GM18508 (cell line): ENCODE data around the gene ATP6V0B.

ENCODE experiments used
- ATAC-seq: cut with Tn5 transposase; IDR thresholded peaks from one replicate; pipeline ENCODE4 v1.9.1; 2021; ENCODE audit warnings: moderate number of reproducible peaks; ENCODE audit not compliant: insufficient read depth, unreplicated experiment

ATP6V0B gene

DNA sequence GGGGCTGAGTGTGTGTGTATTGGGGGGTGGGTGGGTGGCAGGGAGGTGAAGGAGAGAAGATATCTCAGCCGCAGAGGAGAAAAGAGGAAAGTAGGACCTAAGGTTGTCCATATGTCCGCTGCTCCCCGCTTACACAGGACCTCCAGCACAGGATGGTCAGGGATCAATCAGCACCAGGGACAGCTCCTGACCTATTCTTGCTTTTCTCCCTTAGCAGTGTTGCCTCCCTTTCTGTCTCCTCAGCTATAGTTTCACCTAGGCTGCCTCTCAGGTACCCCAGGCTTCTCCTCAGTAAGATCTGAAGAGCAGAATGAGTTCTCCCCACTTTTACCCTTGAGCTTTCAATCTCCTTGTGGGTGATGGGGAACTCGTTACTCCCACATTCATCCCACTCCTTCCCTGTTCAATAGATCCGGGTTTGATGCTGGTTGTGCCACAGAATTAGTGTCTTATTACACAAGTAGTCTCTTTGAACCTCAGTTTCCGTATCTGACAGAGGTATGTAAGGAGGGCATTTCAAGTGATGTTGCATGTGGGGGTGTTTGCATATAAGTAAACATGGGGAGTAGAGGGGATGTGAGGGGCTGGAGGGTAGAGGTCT lies 6.3 kb upstream of the ATP6V0B start:
- no peak for ATAC-seq

DNA sequence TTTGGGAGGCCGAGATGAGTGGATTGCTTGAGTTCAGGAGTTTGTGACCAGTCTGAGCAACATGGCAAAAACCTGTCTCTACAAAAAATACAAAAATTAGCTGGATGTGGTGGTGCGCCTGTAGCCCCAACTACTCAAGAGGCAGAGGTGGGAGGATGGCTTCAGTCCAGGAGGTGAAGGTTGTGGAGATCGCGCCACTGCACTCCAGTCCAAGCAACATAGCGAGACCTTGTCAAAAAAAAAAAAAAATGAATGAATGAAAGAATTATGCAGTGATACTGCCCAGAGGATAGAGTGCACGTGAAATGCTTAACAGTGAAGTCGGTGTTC lies 5.4 kb upstream of the ATP6V0B start:
- no peak for ATAC-seq

DNA sequence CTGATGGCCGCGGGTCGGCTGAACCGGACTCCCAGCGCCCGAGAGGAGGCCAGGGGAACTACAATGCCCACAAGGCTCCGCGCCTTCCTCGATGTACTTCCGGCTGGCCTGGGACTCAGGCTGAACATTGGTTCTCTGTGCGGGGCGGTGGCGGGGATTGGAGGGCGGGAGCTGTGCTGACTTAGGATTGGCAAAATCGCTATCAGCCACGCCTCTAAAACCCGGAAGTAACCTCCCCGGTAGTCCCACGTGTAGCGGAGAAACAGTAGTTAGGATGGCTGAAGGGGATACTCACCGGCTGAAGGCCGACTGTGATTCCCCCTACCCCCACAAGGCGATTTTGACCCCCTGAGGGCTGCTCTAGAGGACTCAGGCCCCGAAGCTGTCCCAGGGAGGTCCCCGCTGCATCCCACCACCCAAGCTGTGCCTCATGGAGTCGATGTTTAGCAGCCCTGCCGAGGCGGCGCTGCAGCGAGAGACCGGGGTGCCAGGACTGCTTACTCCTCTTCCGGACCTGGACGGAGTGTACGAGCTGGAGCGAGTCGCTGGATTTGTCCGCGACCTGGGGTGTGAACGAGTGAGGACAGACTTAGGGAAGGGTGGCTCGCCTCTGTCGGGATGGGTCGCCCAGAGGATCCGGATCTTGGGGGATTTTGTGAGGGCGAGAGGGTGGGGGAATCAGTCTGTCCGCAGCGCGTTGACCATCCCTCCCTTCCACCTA lies 4.9 kb upstream of the ATP6V0B start, which contains the start of gene DPH2:
Gene DPH2, plus strand, starts transcription at position 265 of the 721 bp plus-strand sequence. Its CDS starts 166 bp downstream, at position 431.
- peak; percentile 42 for ATAC-seq

DNA sequence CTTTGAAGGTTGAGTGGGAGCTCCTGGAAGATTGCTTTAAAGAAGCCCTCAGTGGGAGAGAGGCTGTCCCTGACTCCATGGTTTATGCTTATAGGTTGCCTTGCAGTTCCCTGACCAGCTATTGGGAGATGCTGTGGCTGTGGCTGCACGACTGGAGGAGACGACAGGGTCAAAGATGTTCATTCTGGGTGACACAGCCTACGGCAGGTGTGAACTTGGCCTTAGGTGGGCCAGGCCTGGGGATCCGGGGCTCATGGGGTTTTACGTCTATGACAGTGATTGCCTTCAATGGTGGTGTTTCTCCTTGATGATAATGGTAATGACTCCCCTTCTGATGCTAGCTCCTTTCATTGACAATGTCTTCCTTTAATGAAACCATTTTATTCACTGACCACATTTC lies 4.3 kb upstream of the ATP6V0B start:
- no peak for ATAC-seq

DNA sequence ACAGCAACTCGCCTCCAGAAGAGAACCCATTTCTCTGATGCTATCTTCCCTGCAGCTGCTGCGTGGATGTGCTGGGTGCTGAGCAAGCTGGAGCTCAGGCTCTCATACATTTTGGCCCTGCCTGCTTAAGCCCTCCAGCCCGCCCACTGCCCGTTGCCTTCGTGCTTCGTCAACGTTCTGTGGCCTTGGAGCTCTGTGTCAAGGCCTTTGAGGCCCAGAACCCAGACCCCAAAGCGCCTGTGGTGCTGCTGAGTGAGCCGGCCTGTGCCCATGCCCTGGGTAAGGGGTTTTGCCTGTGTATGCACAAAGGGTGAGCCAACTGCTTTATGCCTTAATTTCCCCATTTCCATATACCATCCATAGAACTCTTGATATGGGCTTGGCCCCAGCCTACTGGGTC lies 3.8 kb upstream of the ATP6V0B start:
- ATAC-seq: no peak

DNA sequence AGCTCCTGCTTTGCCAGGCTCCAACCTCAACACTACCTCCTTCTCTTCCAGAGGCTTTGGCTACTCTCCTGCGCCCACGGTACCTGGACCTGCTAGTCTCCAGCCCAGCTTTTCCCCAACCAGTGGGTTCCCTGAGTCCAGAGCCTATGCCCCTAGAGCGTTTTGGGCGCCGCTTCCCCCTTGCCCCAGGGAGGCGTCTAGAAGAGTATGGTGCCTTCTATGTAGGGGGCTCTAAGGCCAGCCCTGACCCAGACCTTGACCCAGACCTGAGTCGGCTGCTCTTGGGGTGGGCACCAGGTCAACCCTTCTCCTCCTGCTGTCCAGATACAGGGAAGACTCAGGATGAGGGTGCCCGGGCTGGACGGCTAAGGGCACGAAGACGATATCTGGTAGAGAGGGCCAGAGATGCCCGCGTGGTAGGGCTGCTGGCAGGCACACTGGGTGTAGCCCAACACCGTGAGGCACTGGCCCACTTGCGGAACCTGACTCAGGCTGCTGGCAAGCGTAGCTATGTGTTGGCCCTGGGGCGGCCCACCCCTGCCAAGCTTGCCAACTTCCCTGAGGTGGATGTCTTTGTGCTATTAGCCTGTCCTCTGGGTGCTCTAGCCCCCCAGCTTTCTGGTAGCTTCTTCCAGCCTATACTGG lies 3.3 kb upstream of the ATP6V0B start:
- no peak for ATAC-seq

DNA sequence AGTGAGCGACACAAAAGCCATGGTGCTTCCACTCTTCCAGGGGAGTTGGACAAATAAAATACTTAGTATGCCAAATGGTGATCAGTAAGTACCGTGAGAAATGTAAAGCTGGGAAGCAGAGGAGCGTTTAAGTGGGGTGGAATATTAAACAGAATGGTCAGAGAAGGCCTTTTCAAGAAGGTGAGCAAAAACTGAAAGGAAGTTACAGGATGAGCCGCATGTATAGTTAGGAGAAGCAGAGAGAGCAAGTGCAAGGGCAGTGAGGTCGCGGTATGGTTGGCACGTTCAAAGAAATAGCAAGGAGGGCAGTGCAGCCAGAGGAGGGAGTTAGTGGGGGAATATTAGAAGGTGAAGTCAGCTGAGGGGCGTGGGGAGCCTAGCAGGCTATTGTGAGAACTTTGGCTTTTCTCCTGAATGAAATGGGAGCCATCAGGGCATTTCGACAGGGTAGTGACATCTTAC lies 748 bp upstream of the ATP6V0B start:
- ATAC-seq: no peak

DNA sequence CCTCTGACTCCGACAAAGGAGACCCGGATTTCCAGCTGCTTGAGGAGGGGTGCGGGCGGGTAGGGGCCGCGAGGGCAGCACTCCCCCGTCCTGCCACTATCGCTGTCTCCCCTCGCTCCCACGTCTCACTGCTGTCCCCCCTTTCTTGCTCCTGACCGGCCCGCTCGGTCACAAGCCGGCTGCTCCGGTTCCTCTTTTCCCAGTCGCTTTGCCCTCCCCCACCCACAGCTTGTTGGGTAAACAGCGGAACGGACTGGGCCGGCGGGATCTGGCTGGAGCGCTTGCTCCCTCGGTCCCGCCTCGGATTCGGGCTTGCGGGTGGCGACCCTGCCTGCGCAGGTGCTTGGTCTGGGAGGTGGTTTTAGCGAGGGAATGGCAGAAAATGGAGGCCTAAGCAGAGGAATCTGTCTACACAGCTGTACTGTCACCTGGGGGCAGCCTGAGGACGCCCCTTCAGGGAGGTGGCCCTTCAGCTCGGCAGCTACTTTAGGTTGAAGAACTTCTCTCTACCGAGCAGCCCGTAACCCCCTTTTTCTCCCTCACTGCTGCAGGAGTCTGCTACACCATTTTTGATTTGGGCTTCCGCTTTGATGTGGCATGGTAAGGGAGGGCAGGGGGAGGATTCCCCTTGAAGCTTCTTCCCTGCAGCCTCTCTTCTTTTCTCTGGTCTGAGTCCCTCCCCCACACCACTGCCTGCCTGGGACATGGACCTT lies 645 bp downstream of the ATP6V0B start:
- no peak for ATAC-seq

DNA sequence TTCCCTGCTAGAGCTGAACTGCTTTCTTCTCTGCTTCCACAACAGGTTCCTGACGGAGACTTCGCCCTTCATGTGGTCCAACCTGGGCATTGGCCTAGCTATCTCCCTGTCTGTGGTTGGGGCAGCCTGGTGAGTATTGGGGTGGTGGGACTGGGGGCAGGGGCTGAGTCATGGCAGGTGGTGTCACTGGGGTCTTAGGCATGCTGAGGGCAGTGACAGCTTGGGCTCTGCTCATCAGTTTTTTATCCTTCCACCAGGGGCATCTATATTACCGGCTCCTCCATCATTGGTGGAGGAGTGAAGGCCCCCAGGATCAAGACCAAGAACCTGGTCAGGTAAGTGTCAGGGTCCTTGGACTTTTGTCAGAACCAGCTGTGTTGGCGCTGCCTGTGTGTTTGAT lies 1.3 kb downstream of the ATP6V0B start:
- ATAC-seq: no peak

DNA sequence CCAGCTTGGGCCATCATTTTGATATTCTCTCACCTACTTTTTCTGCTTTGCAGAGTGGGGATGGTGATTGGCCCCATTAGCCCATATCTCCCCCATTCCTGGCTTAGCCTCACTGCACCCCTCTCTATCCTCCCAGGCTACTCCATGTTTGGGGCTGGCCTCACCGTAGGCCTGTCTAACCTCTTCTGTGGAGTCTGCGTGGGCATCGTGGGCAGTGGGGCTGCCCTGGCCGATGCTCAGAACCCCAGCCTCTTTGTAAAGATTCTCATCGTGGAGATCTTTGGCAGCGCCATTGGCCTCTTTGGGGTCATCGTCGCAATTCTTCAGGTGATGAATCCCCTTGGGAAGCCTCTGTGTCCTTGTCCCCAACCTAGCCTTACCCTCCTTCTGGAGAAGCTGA lies 2.1 kb downstream of the ATP6V0B start:
- ATAC-seq: no peak

DNA sequence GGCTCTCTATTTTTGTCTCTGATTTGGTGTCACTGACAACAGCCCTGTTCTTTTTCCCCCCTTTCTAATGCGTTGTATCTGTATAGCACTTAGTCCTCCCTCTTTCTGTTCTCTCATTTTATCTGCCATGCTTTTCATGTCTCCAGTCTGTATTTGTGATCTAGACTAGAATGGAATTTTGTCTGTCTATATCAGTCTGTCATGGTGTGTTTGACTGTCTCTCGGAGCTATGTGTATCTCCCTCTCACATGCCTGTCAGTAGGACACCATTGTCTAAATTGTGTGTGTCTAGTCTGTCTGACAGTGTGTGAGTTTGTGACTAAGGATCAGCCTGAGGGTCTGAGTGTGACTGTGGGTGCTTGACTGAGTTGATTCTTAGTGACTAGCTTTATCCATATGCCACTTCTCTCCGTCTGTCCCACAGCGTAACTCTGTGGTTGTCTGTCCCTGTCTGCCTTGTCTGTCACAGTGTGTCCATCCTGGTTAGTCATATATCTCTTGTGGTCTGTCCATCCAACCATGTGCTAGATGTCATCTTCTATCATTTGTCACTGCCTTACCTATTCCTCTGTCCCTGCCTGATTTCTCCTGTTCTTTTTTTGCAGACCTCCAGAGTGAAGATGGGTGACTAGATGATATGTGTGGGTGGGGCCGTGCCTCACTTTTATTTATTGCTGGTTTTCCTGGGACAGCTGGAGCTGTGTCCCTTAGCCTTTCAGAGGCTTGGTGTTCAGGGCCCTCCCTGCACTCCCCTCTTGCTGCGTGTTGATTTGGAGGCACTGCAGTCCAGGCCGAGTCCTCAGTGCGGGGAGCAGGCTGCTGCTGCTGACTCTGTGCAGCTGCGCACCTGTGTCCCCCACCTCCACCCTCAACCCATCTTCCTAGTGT lies 2.9 kb downstream of the ATP6V0B start:
- ATAC-seq: no peak

DNA sequence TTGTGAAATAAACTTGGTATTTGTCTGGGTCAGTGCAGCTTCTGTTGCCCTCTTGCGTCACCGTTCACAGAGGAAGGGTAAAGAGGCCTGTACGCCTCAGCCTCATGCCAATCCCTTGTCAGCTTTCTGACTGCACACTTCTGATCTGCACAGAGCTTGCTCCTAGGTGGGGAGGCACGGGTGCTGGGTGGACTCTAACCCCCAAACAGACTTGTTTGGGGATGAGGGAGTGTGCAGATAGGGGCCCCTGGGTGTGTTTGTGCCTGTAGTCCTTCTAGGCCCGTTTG lies 3.4 kb downstream of the ATP6V0B start:
- no peak for ATAC-seq

DNA sequence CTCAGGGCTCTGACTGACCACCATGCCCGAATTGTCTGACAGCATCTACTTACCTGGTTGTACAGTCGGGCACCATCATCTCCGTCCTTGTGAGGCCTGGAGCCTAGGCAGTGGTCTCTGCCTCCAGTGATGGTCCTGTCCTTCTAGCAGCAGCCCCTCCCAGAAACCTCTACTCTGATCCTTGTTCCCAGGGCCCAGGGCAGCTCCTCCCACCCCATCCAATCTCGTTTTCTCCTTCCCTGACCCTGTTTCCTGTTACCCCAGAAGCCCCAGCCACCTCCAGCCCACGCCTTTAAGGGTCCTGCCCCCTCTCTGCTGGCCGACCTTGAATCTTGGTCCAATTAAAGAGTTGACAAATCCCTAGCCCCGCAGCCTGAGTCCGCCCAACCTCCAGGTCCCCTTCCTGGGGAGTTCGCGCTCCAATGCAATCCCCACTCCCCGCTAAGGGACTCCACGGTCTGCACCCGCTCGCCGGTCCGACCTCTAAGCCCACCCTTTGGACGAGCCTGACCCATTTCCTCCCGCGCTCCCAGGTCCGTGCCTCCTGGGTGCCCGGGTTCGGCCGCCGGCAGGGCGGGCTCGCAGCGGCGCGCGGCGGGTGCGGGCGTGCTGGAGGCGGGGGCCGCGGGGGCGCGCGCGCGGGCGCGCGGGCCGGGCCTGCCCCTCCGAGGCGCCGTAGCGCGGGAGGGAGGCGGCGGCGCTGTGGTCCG lies 3.9 kb downstream of the ATP6V0B start, which contains the start of gene B4GALT2:
Gene B4GALT2, plus strand, starts transcription at position 660 of the 710 bp plus-strand sequence. CDS start 1,951 bp downstream, outside the sequence.
- ATAC-seq: no peak

DNA sequence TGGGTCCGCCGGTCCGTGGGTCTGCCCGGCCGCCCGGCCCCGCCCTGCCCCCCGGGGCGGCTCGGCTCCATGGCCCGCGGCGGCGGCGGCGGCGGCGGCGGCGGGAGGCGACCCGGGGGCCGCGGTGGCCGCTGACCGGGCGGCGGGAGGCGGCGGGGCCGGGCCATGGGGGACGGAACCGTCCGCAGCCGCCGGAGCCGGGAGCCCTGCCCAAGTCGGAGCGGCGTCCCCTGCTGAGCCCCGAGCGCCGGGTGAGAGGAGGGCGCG lies 4.4 kb downstream of the ATP6V0B start:
- no peak for ATAC-seq

DNA sequence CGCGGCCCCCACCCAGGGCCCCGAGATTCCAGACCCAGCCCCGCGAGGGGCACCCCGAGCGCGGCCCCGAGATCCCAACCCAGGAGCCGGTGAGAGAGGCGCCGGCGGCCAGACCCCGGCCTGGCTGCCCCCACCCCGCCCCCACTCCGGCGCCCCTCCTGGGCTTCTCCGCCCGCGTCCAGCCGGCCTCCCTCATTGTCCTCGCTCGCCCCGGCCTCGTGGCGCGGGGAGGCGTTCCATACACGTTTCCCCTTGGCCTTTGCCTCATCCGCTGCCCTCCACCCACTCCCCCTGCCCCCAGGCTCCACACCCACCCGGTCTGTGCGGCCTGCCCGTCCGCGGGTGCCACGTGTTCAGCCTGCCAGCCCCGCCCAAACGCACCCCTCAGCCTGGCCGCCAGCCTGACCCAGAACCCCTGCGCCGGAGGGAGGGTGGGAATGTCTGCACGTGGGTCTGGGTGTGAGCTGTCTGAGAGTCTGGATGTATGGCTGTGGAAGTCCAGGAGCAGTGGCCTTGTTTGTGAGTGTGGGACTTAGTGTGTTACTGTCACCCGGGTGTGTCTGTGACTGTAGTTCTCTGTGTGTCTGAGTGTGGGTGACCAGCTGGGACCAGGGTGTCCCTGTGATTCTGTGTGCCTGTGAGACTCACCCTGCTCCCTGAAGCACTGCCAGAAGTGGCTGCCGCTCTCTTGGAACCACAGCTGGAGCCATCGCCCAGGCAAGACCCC lies 4.9 kb downstream of the ATP6V0B start:
- no peak for ATAC-seq

DNA sequence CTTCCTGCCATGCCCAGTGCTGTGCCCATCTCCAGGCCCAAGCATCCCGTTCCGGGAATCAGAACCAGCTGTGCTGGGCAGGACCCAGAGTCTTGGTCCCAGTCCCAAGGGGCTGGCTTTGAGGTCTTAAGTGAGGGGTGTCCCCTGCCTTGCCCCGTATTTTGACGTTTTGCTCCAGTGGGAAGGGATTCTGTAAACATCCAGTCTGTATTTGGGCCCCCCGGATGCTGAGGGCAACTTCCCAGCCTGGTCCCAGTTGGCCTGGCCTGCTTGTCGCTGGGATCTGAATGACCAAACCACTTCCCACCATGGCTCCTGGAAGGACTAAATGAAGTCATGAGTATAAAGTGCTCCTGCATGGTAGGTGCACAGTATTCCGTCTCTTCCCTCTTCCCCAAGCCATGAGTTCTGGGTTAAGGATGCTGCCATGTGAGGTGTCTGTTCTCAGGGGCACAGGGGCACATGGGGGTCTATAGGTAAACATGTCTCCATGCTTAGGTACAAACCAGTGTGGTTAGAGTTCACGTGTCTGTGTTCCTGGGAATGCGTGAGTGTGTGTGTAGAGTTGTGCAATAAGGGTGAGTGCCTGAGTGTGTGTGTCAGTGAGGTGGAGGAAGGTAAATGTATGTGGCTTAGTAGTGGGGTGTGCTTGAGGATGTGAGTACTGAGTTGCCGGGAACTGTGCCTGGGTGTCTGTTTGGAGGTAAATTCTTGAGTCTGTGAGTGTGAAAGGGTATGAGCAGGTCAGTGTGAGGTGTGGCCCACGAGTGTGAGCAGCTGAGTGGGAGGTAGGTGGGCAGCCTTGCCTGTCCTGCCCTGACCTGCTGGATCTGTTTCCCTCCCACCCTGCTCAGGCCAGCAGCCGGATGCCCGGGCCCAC lies 5.7 kb downstream of the ATP6V0B start:
- ATAC-seq: no peak

DNA sequence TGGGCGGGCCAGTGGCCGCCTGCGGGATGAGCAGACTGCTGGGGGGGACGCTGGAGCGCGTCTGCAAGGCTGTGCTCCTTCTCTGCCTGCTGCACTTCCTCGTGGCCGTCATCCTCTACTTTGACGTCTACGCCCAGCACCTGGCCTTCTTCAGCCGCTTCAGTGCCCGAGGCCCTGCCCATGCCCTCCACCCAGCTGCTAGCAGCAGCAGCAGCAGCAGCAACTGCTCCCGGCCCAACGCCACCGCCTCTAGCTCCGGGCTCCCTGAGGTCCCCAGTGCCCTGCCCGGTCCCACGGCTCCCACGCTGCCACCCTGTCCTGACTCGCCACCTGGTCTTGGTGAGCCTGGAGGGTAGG lies 6.4 kb downstream of the ATP6V0B start:
- ATAC-seq: no peak

DNA sequence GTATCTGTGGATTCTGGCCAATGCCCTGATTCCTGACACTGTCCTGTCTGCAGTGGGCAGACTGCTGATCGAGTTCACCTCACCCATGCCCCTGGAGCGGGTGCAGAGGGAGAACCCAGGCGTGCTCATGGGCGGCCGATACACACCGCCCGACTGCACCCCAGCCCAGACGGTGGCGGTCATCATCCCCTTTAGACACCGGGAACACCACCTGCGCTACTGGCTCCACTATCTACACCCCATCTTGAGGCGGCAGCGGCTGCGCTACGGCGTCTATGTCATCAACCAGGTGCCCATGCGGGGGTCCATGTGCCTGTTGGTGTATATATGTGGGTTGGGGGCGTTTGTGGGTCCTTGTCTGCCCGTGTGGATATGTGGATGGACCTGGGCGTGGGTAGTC lies 6.9 kb downstream of the ATP6V0B start:
- ATAC-seq: no peak
